RPMI8226 (cell line): ENCODE results near the gene VEPH1.
"Not testable (repeated sequence)": the region's sequence is repeated elsewhere in the genome, so short reads cannot be mapped to it uniquely, and the experiment has no call there.

Experiments used
- DNase-seq: peaks from one replicate; pipeline ENCODE4 v3.0.0-alpha.2; 2015

Gene VEPH1

GRCh38 chr3:157335233-157336076 lies 167.8 kb downstream of the VEPH1 start:
- DNase-seq: no peak

DNA sequence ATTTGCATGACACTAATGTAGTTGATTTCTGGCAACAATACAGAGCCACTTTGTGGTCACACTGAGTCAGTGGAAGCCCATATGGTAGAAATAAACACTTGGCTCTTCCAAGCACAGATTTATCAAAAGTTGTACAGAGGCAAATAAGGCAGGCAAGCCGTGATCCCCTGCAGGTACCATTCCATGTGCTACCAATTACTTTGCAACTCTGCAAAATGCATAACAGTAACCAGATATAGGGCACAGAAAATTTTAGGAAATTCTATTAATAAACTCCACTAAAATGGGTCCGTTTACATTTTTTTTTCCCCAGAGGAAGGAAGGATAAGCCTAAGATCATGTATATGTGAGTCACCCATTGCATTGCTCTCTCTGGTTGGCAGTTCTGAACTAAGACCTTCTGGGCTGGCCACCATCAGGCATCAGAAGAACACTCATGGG lies 169.6 kb downstream of the VEPH1 start:
- no peak for DNase-seq

GRCh38 chr3:157330206-157330605 lies 173.0 kb downstream of the VEPH1 start:
- DNase-seq: no peak

GRCh38 chr3:157329551-157329950 lies 173.7 kb downstream of the VEPH1 start:
- no peak for DNase-seq

DNA sequence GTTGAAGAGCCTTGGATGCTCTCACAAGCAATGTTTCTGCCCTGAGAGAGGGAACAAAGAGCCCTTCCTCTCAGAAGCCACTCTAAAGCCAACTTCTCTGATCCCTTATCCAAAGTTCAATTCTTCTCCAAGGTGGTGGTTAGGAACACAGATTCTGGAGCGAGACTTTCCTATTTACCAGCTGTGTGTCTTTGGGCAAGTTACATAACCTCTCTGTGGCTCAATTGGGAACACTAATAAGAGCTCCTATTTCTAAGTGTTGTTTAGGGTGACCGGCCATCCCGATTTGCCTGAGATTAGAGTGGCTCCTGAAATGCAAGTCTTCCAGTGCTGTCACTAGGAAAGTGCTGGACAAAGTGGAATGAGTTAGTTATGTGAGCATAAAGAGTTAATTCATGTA lies 175.4 kb downstream of the VEPH1 start:
- no peak for DNase-seq

DNA sequence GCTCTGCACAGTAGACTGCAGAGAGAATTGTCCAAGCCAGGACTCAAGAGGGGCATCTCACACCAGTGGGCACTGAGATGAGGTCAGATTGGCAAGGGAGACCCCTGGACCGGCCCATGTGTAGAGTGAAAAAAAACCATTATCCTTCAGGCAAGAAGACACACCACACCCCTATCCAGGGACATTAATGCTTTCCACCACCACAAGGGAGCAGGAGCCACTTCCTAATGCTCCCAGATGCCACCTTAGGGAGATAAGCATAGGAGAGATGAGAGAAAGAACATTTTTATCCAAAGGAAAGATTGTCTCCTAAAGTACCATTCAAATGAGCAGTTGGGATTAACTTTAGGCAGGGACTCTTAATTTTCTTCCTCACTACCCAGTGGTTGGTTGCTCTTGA lies 176.2 kb downstream of the VEPH1 start:
- DNase-seq: no peak

DNA sequence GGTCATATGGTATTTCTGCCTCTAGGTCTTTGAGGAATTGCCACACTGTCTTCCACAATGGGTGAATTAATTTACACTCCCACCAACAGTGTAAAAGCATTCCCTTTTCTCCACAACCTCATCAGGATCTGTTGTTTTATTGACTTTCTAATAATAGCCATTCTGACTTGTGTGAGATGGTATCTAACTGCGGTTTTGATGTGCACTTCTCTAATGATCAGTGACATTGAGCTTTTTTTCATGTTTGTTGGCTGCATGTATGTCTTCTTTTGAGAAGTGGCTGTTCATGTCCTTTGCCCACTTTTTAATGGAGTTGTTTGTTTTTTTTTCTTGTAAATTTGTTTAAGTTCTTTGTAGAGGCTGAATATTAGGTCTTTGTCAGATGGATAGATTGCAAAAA lies 178.3 kb downstream of the VEPH1 start:
- DNase-seq: not testable (repeated sequence)

DNA sequence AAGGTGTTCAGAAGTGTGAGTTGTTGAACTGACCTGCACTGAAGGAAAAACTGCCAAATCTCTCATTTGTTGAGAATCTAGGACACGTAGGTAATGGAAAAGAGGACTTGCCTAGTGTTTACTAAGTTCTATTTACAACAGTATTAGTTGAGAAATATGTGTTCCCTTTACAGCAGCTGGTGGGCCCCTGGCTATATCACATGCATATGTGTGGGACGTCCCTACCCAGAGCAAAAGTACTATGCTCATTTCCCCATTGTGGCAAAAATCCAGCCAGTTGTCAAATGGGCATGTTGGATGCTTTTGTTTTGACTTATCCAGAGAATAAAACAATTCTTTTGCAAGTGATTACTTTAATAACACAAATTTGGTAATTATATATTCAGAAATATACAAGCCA lies 179.9 kb downstream of the VEPH1 start:
- no peak for DNase-seq

DNA sequence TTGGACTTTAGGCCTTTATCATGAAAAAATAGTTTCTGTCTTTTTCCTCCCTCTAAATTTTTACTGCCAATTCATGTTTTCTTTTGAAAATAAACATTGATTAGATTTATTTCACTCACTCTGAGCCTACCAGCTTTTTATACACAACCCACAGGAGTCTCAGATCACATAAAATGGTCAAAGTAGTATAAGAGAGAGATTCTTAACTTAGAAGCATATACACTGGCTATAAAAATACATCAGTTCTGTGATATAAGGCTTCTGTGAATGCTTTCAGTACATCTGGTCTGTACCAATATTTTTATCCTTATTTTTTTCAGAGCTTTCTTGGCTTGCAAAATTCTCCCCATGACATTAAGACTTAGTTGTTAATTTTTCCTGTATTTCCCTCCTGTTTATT lies 183.5 kb downstream of the VEPH1 start:
- DNase-seq: no peak

- DNase-seq: no peak
Measured at GRCh38 chr3:157318639-157319288, 184.5 kb downstream of the VEPH1 start.

DNA sequence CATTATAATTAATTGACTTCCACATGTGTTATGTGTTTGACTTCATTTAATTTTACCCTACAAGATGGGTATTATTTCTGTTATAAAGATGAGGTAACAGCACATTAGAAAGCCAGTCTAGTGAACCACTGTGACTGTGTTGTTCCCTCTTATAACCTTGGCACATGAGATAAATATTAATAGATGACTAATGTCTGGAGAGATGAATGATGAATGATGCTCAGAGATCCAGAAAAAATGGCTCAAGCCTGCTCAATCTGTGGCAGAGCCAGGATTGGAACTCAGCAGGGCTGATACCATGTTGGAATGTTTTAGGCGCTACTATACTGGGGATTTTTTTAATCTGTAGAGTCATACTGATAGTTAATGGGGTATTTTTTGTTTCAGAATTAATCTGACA lies 185.3 kb downstream of the VEPH1 start:
- DNase-seq: no peak

DNA sequence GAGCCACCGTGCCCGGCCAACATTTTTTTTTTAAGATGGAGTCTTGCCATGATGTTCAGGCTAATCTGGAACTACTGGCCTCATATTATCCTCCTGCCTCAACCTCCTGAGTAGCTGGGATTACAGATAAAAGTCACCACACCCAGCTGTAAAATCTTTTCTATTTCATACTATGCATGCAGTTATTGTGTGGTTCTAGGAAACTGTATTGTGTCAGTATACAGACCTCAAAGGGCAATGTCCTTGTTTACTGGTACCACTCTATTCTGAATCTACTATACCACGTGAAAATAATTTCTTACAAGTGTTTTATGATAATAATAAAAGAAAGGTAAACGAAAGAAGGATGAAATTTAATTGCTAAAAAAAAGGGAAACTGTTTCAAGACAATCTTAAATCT lies 190.0 kb downstream of the VEPH1 start:
- no peak for DNase-seq

- no peak for DNase-seq
Measured at GRCh38 chr3:157312376-157312745, 190.9 kb downstream of the VEPH1 start.

- DNase-seq: no peak
Measured at GRCh38 chr3:157311633-157312375, 191.4 kb downstream of the VEPH1 start.

DNA sequence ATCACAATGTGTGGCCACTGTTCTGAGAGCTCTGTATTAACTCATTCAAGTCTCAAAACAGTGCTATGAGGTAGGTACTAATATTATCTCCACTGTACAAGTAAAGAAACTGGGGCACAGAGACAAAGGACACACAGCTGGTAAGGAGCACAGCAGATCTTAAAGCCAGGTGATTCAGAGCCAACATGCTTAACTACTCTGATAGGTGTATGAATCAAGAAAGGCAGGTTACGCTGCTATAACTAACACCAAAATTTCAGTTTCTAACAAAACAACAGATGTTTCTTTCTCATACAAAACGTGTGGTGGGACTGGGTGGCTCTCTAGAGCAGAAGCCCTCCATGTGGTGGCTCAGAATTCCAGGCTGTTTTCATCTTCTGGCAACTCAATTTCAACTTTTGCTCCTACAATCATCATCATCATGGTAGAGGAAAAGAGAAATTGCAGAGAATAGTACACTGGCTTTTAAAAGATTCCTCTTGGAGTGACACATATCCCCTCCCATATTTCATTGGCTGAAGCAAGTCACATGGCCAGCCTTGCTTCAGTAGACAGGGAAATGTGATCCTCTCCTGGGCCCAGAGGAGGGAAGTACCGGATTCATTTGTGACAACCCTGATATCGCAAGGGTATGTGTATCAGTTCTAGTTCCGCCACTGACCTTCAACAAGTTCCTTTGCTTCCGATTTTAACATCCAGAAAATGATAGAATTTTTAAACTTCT lies 192.7 kb downstream of the VEPH1 start:
- no peak for DNase-seq

DNA sequence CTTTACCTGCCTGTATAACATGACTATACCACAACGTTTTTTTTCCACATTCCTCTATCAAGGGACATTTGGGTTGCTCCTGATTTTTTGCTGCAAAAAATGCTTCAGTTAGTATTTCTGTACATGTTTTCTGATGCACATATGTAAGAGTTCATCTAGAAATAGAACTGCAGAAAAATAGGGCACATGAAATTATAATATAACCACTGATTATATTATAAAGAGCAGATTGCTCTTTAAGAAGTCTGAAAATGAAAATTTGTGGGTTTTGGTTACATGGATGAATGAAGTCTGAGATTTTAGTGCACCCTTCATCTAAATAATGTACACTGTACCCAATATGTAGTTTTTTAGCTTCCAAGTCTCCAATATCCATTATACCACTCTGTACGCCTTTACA lies 196.7 kb downstream of the VEPH1 start:
- DNase-seq: no peak

GRCh38 chr3:157305392-157305791 lies 197.8 kb downstream of the VEPH1 start:
- DNase-seq: no peak

- no peak for DNase-seq
Measured at GRCh38 chr3:157301755-157302154, 201.5 kb downstream of the VEPH1 start.

- no peak for DNase-seq
Measured at GRCh38 chr3:157300981-157301663, 202.1 kb downstream of the VEPH1 start.

DNA sequence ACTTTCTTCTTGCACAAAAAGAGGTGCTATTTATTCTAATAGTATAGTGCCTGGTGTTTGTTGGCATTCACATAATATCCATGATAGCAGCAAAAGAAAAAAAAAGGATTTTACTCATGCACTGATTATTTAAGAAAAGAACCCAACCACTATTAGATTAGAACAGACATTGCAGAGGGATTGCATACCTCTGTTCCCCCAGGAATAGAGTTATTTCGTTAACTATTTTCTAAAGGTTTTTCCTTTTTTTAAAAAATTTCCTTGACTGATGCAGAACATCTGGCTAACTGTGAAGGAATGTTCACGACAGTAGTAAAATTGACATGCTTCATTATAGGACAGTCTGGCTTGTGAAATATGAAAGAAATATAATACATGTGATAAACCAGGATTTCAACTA lies 203.1 kb downstream of the VEPH1 start:
- DNase-seq: no peak

DNA sequence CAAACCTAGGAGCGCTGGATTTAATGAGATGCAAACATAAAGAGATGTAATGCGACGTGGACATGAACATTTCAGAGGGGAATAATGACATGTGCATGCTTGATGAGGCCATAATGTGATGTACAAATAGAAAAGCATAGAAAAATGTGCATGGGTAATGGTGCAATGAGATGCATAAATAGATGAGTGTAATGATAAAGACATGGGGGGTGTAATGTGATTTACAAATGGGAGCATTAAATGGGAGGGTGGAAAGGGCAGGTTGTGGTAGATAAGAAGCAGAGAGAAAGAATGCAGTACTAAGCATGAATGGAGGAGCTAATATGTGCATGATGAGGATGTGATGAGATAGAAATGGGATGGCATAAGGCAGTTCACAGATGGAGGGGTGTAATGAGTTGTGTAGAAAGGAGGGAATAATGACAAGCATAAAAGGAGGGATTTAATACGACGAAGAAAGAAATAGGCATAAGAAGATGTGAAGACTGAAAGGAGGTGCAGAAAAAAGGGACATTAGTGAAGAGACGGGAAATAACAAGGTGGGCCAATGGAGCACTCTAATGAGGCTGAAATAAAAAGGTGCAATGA lies 205.8 kb downstream of the VEPH1 start:
- DNase-seq: no peak

DNA sequence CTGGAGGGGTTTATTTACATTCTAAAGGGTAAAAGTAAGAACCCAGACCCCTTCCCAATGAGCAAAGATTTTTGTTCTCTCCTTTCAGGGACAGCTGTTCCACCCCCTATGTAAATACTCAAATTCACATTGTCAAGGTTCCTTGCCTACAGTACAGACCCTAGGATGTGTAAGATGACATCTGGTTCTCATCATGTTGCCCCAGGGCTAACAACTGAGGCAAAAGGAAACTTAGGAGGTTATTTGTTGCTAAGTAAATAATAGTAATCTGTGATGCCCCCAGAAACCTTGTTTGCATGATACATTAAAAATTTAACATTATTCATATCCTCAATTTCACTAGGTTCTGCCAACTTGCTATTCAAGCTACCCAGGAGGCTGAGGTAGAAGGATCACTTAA lies 208.3 kb downstream of the VEPH1 start:
- no peak for DNase-seq
